ENCODE results near the gene UNC80.

DNA sequence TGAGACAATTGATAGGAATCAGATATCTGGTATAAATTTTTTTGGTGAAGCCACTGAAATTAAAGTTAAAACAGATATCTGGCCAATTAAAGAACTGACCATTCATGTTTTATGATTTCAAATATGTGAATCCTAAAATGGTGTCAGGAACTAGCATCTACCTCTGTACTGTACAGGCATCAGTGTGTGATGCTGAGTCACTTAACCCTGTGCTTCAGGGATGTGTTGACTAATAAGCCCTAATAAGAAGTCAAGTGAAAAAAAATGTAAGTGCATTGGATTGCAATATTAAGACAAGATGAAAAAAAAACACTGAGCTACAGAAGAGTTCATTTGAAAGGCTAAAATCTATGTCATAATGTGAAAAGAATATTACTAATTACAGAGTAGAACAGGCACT lies 9.1 kb upstream of the UNC80 start:
- TF ChIP-seq CTCF (IDR thresholded peaks at IDR 0.05), result no peak
- no peak for TF ChIP-seq POLR2AphosphoS5 (IDR thresholded peaks at IDR 0.05)
- TF ChIP-seq POLR2A (IDR thresholded peaks at IDR 0.05), result no peak
- TF ChIP-seq EP300 (IDR thresholded peaks at IDR 0.05), result no peak

Measured in gastroesophageal sphincter (tissue), 3 donors.